Ecto neural progenitor cell (in vitro differentiated cells): ENCODE measurements around the gene PI4K2B.
"Not testable (repeated sequence)": the region's sequence is repeated elsewhere in the genome, so short reads cannot be mapped to it uniquely, and the experiment has no call there.

Source experiments
- DNase-seq: peaks from one replicate; pipeline ENCODE4 v3.0.0-alpha.2; 2018; ENCODE audit warnings: low spot score

The PI4K2B gene

GRCh38 chr4:25242195-25242594 lies 8.4 kb downstream of the PI4K2B start:
- DNase-seq, result not testable (repeated sequence)

GRCh38 chr4:25245181-25245580 lies 11.3 kb downstream of the PI4K2B start:
- DNase-seq, result no peak

DNA sequence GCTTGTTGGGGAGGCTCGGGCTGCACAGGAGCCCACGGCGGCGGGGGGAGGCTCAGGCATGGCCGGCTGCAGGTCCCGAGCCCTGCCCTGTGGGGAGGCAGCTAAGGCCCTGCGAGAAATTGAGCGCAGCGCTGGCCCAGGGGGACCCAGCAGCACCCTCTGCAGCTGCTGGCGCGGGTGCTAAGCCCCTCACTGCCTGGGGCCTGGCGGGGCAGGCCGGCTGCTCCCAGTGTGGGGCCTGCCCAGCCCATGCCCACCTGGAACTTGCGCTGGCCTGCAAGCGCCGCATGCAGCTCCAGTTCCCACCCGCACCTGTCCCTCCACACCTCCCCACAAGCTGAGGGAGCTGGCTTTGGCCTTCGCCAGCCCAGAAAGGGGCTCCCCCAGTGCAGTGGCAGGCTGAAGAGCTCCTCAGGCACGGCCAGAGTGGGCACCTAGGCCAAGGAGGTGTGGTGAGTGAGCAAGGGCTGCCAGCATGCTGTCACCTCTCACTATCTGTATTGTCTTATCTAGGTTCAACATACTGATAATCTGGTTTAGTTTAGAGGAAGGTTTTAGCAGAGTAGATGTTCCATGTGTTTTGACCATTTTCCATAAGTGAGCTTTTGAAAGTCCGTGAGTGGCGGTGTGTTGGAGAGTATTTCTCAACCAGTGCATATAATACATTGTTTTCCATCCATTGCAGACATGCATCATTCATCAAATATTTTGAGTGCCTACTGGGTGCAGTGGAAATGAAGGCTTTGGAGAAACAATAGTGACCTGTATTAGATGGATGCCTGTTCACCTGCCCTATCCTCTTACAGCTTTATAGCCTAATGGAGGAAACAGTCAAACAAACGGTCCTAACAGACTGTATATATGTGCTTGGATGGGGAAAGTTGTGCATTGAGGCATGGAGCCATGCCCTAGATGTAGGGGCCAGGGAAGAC lies 13.1 kb downstream of the PI4K2B start:
- no peak for DNase-seq

DNA sequence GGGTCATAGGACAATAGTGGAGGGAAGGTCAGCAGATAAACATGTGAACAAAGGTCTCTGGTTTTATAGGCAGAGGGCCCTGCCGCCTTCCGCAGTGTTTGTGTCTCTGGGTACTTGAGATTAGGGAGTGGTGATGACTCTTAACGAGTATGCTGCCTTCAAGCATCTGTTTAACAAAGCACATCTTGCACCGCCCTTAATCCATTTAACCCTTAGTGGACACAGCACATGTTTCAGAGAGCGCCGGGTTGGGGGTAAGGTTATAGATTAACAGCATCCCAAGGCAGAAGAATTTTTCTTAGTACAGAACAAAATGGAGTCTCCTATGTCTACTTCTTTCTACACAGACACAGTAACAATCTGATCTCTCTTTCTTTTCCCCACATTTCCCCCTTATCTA lies 15.0 kb downstream of the PI4K2B start:
- not testable (repeated sequence) for DNase-seq

DNA sequence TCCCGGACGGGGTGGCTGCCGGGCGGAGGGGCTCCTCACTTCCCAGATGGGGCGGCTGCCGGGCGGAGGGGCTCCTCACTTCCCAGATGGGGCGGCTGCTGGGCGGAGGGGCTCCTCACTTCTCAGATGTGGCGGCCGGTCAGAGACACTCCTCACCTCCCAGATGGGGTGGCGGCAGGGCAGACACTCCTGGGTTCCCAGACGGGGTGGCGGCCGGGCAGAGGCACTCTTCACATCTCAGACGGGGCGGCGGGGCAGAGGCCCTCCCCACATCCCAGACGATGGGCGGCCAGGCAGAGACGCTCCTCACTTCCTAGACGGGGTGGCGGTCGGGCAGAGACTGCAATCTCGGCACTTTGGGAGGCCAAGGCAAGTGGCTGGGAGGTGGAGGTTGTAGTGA lies 15.7 kb downstream of the PI4K2B start:
- DNase-seq, result not testable (repeated sequence)

- no peak for DNase-seq
Measured at GRCh38 chr4:25252230-25253070, 18.6 kb downstream of the PI4K2B start.

- DNase-seq, result no peak
Measured at GRCh38 chr4:25253071-25253445, 19.2 kb downstream of the PI4K2B start.

GRCh38 chr4:25253786-25254185 lies 20.0 kb downstream of the PI4K2B start:
- DNase-seq, result not testable (repeated sequence)

DNA sequence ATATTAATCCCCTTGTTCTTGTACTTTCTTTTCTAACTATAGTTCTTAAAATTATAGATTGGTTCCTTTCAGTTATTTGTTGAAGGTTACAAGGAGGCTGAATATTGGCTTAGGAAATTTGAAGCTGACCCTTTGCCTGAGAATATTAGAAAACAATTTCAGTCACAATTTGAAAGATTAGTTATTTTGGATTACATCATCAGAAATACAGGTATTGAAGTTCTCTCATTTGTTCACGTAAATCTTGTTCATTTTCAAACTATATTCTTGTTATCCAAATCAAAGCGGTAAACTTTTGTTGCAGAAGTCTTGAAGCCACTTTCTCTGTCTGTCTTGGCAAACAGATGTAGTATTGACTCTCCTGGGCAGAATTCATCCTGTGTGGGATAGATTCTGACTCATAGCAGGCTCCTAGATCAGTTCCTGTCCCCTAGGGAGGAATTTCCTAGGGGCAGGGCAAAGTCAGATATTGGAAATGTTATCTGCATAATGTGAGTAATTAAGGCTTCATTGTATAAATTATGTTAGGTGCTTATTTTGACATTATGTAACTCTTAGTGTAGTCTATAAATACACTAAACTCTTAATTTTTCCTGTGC lies 25.2 kb downstream of the PI4K2B start:
- DNase-seq, result no peak

GRCh38 chr4:25271866-25272265 lies 38.0 kb downstream of the PI4K2B start:
- DNase-seq, result no peak

DNA sequence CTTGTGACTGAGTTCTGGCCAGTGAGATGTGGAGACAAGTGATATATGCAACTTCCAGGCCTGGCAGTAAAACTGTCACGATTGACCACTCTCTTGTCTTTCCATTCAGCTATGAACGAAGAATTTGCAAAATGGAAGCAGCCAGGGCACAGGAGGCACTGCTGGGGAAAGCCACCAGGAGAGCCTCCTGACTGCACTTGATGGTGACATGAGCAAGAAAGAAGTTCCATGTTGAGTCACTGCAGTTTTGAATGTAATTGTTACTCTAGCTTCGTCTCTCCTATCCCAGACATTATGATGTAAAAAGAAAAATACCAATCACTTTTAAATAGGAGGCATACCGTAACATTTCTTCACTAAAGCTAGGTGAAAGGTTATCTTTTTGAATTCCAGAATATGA lies 46.4 kb downstream of the PI4K2B start:
- DNase-seq, result no peak

GRCh38 chr4:25283948-25284347 lies 50.1 kb downstream of the PI4K2B start:
- no peak for DNase-seq

GRCh38 chr4:25284466-25284865 lies 50.6 kb downstream of the PI4K2B start:
- DNase-seq, result no peak

DNA sequence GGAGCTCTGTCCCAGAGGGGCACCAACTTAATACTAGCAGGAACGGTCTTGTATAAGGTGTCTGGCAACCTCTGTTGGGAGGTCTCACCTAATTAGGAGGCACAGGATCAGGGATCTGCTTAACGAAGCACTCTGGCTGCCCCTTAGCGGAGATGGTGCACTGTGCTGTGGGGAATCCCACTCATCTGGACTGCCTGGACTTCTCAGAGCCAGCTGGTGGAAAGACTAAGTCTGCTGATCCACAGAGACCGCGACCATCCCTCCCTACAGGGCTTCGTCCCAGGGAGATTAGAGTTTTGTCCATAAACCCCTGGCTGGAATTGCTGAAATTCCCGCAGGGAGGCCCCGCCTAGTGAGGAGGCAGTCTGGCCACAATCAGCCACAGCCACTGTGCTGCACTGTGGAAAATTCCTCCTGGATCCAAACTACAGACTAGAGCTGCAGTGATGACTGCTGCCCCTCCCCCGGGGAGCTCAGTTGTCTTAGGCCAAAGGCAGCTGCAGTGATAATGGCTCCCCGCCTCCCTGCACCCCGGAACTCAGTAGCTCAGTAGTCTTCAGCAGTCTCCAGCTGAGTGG lies 56.7 kb downstream of the PI4K2B start:
- DNase-seq, result peak; percentile 56

DNA sequence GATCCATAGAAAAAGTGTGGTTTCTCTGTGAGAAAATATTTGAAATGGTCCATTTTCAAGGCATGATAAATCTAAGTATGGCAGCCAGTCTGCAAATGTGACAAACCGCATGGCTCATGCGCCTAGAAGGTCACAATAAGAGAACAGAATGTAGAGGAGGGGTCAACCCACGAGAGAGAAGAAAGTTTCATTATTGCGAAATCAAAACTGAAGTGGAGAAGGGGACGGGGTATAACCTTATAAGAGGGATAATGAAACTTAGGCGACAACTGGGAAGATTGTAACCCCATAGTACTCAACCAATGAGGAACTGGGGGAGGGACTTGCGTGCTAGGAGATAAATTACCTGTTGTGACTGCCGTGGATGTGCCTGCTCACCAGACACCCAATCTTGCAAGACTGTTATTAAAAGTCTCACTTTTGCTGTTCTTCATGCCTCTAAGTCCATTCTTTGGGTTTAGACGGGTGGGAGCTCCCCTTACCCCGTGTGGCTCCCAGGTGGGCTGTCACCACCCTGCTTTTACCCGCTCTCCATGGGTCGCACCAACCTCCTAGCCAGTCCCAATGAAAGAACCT lies 57.4 kb downstream of the PI4K2B start:
- no peak for DNase-seq

DNA sequence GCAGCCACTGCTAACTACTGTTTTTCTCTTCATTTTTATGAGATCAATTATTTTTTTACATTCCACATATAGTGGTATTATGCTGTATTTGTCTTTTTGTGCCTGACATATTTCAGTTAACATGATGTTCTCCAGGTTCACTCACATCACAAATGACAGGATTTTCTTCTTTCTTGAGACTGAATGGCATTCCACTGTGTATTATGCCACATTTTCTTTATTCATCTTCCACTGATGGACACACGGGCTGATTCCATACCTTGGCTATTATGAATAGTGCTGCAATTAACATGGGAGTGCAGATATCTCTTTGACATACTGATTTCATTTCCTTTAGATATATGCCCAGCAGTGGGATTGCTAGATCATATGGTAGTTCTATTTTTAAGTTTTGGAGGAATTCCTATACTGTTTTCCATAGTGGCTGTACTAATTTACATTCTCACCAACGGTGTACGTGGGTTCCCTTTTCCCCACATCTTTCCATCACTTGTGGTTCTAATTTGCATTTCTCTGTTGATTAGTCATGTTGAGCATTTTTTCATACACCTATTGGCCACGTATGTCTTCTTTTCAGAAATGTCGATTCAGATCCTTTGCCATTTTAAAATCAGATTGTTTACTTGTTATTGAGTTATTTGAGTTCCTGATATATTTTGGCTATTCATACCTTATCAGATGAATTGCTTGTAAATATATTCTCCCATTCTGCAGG lies 63.9 kb downstream of the PI4K2B start:
- DNase-seq, result no peak

GRCh38 chr4:25299476-25300203 lies 65.8 kb downstream of the PI4K2B start:
- no peak for DNase-seq

- no peak for DNase-seq
Measured at GRCh38 chr4:25301471-25301870, 67.6 kb downstream of the PI4K2B start.

DNA sequence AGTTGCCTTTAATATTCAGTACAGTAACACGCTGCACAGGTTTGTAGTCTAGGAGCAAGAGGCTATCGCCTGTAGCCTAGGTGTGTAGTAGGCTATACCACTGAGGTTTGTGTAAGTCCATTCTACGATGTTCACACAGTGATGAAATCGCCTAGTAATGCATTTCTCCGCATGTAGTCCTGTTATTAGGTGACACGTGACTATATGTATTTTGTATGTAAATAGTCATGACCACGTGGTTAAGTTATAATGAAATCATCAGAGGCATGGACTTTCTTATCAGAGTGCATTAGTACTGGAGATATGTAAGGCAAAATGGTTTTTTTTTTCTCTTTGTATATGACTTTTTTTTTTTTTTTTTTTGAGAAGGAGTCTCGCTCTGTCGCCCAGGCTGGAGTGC lies 68.8 kb downstream of the PI4K2B start:
- no peak for DNase-seq

- DNase-seq, result no peak
Measured at GRCh38 chr4:25303578-25303977, 69.7 kb downstream of the PI4K2B start.
